Upper lobe of right lung (tissue), 1 donor: ENCODE data around the gene TTYH3. TPM values are rescaled to one million over a fixed set of nuclear protein-coding genes. Genes with fewer than 3 reads are reported as not detected.

Experiments
- ATAC-seq: fragments of 200-7000 bp; cut with Tn5 transposase; one replicate; pipeline ENCODE4 v1.9.1; 2020; ENCODE audit warnings: mild to moderate bottlenecking, moderate library complexity
- DNase-seq: peaks from one replicate; pipeline ENCODE4 v3.0.0-alpha.2; 2020
- H3K27ac ChIP-seq: fragments of 200-600 bp; one replicate; pipeline ENCODE4 v1.8.0; 2022
- H3K27me3 ChIP-seq: fragments of 200-600 bp; one replicate; pipeline ENCODE4 v1.8.0; 2022; ENCODE audit warnings: mild to moderate bottlenecking
- H3K36me3 ChIP-seq: fragments of 200-600 bp; one replicate; pipeline ENCODE4 v1.8.0; 2022
- H3K4me1 ChIP-seq: fragments of 200-600 bp; one replicate; pipeline ENCODE4 v1.8.0; 2022
- H3K4me3 ChIP-seq: fragments of 200-600 bp; one replicate; pipeline ENCODE4 v1.8.0; 2022; ENCODE audit warnings: mild to moderate bottlenecking
- H3K9me3 ChIP-seq: fragments of 200-600 bp; one replicate; pipeline ENCODE4 v1.8.0; 2022
- intact Hi-C: fragments of 100-400 bp; cut with DNase I; formaldehyde crosslinking; loops from one replicate; pipeline ENCODE4 v1.11.0; 2022
- total RNA-seq: library from RNA; stranded (reverse); fragmentation: NEBNext Ultra II Directional; extraction: Animal tissue kit (Norgen Biotek cat#: 25700); gene quantifications from one replicate; pipeline ENCODE4 v1.2.1, GENCODE V29; 2021
- TF ChIP-seq, protein P1 (sequence below): fragments of 200-600 bp; IDR thresholded peaks from one replicate; pipeline ENCODE4 v1.8.0; 2022; ENCODE audit warnings: antibody characterized with exemption
- donor health status: DM: no; HTN: yes; CAD: no; lungs with severe emphysema.

The TTYH3 gene
- total RNA-seq, 1 donor from 2014 or later: 48.8 TPM

DNA sequence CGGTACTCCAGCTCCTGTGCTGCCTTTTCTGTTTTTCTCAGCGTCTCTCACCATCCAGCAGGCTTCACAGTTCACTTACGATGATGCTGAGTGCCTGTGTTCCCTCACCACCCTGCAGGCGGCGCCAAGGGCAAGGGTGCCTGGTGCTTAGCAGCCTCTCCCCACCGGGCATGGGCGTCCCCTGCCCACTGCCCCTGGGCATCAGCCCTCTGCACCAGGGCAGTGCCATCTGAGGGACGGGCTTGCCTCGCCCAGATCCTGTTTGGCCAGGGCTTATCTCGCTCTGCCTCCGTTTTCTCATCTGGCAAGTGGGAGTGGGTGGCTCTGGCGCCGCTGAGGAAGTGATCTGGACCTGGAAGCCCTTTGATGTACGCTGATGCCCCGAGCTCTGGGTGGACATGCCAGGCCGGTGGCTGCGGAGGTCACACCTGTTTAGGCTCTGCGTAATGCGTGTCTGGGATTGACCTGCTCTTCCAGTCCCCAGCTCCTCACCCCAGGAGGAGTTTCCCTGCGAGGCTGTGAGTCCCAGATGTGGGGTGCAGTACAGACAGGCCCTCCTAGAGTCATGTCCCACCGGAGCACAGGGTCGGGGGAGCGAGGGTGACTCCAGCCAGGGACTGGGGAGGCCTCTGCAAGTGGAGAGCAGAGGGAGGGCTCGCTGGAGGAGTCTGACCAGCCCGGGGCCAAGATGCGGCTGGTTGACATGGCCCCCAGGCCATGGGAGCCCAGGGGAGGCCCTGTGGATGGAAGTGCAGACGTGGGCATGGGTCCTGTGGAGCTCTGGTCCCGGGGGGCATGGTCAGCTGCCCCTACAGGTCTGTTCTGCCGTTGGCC, 11.8 kb downstream of the TTYH3 start:
- H3K4me1 ChIP-seq: peaks cover 48% of the 10 kb centered on the region
- intact Hi-C loops: no loop called here
- no peak for DNase-seq

DNA sequence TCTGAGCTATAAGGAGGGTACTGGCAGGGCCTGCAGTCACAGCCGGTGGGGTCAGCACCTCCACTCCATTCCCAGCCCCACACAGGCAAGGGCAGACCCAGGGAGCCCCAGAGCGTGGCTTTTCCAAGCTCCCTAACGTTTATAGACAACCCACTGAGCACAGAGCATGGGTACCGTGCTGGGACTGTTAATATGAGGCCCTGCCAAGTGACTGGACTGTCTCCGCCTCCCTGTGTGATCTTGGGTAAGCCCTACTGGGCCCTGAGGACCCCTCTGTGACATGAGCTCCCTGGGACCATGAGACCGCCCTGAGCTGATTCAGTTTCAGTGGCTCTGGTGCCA, 12.4 kb downstream of the TTYH3 start:
- H3K27ac ChIP-seq: no peak overlapping the region

More for the DNA sequence above, 11.8 kb downstream of the TTYH3 start:
- Histone ChIP-seq H3K9me3 (no peaks in the 10 kb centered on the region), H3K36me3 (peaks cover 14% of the 10 kb centered on the region), H3K27ac (no peak overlapping the region), H3K27me3 (no peaks in the 10 kb centered on the region), H3K4me3 (no peak overlapping the region)
- TF ChIP-seq, protein P1, sequence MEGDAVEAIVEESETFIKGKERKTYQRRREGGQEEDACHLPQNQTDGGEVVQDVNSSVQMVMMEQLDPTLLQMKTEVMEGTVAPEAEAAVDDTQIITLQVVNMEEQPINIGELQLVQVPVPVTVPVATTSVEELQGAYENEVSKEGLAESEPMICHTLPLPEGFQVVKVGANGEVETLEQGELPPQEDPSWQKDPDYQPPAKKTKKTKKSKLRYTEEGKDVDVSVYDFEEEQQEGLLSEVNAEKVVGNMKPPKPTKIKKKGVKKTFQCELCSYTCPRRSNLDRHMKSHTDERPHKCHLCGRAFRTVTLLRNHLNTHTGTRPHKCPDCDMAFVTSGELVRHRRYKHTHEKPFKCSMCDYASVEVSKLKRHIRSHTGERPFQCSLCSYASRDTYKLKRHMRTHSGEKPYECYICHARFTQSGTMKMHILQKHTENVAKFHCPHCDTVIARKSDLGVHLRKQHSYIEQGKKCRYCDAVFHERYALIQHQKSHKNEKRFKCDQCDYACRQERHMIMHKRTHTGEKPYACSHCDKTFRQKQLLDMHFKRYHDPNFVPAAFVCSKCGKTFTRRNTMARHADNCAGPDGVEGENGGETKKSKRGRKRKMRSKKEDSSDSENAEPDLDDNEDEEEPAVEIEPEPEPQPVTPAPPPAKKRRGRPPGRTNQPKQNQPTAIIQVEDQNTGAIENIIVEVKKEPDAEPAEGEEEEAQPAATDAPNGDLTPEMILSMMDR: peak; percentile 28
- ATAC-seq: no peak

DNA sequence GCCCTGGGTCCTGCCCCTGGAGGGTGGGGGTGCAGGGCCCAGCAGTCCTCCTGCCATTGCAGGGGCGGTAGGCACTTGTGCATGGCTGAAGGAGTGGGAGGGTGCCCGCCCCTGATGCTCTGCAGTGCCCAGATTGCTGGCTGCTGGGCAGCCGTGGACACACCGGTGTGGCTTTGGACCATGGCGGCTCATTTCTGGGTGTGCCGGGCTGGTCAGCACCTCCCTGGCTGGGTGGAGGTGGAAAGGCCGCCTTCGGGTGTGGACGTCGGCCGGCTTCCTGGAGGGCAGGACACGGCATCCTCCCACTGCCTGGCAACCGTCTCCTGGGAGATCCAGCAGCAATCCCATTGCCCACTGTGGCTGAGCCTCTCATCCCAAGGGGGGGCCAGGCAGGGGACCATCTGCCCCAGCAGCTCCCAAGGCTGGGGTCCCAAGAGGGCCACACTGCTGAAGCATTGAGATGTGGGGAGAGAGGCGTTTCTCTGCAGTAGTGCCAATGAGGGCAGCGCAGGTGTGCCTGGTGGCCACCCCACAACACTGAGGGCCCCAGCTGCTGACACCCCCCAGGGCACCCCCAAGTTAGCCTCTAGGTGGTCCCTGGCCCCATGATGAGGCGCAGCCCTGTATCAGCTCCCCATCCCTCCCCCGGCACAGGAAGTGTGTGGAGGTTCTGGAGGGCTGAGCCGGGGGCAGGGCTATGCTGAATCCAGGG, 12.9 kb downstream of the TTYH3 start:
- H3K36me3 ChIP-seq: peaks cover 19% of the 10 kb centered on the region
- H3K4me3 ChIP-seq: no peak overlapping the region
- TF ChIP-seq, protein P1: no peak
- no peaks in the 10 kb centered on the region for H3K9me3 ChIP-seq
- peaks cover 42% of the 10 kb centered on the region for H3K4me1 ChIP-seq
- no peak for ATAC-seq
- no peak for DNase-seq
- H3K27me3 ChIP-seq: no peaks in the 10 kb centered on the region
- no peak overlapping the region for H3K27ac ChIP-seq
- intact Hi-C loops: no loop called here

More for the DNA sequence above, 12.4 kb downstream of the TTYH3 start:
- TF ChIP-seq, protein P1: no peak
- DNase-seq: no peak
- H3K9me3 ChIP-seq: no peaks in the 10 kb centered on the region
- H3K36me3 ChIP-seq: peaks cover 14% of the 10 kb centered on the region
- peaks cover 44% of the 10 kb centered on the region for H3K4me1 ChIP-seq
- no peak for ATAC-seq
- H3K27me3 ChIP-seq: no peaks in the 10 kb centered on the region
- intact Hi-C loops: no loop called here
- no peak overlapping the region for H3K4me3 ChIP-seq

DNA sequence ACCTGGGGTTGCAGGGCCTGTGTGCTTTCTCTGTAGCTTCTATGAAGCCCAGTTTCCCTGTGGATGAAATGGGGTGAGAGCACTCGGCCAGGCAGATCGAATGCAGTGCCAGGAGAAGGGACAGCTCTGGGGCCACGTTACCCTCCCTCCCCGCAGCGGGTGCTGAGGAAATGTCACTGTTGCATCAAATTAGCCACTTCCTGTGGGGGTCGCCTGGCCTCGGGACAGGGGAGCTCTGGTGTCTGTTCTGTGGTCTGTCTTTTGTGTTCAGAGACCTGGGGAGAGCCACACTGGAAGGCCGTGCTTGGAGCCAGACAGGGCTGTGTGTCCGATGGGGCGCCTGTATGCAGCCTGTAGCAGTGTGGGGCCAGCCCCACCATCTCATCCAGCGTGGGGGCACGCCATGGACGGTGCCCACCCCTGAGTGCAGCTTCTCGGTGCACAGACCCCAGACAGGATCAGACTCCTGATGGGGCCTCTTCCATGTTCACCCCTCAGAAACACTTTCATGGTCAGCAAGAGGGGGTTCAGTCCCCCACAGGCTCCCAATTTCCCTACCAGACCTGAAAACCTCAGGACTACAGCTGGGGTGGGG, 13.6 kb downstream of the TTYH3 start:
- H3K27me3 ChIP-seq: no peaks in the 10 kb centered on the region
- TF ChIP-seq, protein P1: no peak
- intact Hi-C loops: no loop called here
- no peak overlapping the region for H3K27ac ChIP-seq
- no peak overlapping the region for H3K4me3 ChIP-seq
- peaks cover 36% of the 10 kb centered on the region for H3K4me1 ChIP-seq
- no peaks in the 10 kb centered on the region for H3K9me3 ChIP-seq
- DNase-seq (no peak), ATAC-seq (no peak)
- H3K36me3 ChIP-seq: peaks cover 25% of the 10 kb centered on the region

DNA sequence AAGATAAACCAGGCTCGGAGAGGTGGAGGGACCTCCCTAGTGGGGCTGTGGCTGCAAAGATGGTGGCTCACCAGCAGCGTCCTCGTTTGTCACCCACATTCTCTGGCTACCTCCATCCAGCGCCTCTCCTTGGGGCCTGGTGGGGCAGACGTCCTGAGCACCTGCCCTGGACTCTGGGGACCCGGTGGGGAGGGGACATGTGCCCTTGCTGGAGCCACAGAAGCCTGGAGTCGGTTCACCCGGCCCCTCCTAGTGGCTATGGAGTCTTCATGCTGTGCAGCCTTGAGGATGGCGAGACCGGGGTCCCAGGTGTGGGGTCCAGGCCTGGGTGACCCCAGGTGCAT, 14.5 kb downstream of the TTYH3 start:
- ATAC-seq (no peak), DNase-seq (no peak)
- no peaks in the 10 kb centered on the region for H3K9me3 ChIP-seq
- no peak overlapping the region for H3K27ac ChIP-seq
- no peak overlapping the region for H3K4me3 ChIP-seq
- TF ChIP-seq, protein P1: no peak
- peaks cover 26% of the 10 kb centered on the region for H3K4me1 ChIP-seq
- intact Hi-C loops: no loop called here
- H3K27me3 ChIP-seq: no peaks in the 10 kb centered on the region
- H3K36me3 ChIP-seq: peaks cover 25% of the 10 kb centered on the region
